ENCODE results near the gene AHSG. TPM values are rescaled to one million over a fixed set of nuclear protein-coding genes. Genes with fewer than 3 reads are reported as not detected.

AHSG gene
- total RNA-seq, 4 donors from 2014 or later = 0.36 TPM; not detected in 3

DNA sequence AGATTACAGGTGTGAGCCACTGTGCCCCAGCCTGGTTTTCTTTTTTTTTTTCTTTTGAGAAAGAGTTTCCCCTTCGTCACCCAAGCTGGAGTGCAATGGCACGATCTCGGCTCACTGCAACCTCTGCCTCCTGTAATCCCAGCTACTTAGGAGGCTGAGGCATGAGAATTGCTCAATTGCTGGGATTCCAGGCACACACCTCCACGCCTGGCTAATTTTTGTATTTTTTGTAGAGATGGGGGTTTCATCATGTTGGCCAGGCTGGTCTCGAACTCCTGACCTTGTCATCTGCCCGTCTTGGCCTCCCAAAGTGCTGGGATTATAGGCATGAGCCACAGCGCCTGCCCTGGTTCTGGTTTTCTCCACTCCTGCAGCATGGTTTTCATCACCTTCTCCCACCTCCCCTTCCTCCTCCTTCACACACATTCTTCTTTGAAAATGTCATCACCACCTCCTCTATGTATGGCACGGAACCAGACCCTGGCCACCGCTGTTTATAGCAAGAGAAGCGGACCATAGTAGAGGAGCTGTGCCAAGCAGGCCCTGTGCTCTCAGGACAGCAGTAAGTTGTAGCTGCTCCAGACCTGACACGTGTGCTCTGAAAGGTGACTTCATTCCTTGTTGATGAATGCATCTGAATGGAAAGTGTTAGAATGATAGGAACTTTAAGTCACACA is 14.6 kb upstream of the AHSG start:
- no peak overlapping the region for H3K4me3 ChIP-seq (ENCODE audit: low read depth, poor library complexity, severe bottlenecking)
- WGBS, 2 donors = 78 to 79% methylated on average over 11 of the region's 11 CpGs
- intact Hi-C loops (cut with DNase I; ENCODE audit: low total_unique reads) = no loop called here
- TF ChIP-seq POLR2A (IDR thresholded peaks at IDR 0.05) = no peak
- TF ChIP-seq, protein P1, sequence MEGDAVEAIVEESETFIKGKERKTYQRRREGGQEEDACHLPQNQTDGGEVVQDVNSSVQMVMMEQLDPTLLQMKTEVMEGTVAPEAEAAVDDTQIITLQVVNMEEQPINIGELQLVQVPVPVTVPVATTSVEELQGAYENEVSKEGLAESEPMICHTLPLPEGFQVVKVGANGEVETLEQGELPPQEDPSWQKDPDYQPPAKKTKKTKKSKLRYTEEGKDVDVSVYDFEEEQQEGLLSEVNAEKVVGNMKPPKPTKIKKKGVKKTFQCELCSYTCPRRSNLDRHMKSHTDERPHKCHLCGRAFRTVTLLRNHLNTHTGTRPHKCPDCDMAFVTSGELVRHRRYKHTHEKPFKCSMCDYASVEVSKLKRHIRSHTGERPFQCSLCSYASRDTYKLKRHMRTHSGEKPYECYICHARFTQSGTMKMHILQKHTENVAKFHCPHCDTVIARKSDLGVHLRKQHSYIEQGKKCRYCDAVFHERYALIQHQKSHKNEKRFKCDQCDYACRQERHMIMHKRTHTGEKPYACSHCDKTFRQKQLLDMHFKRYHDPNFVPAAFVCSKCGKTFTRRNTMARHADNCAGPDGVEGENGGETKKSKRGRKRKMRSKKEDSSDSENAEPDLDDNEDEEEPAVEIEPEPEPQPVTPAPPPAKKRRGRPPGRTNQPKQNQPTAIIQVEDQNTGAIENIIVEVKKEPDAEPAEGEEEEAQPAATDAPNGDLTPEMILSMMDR (IDR thresholded peaks at IDR 0.05) = no peak
- DNase-seq (ENCODE audit: low spot score in 2 of 2) = no peak

DNA sequence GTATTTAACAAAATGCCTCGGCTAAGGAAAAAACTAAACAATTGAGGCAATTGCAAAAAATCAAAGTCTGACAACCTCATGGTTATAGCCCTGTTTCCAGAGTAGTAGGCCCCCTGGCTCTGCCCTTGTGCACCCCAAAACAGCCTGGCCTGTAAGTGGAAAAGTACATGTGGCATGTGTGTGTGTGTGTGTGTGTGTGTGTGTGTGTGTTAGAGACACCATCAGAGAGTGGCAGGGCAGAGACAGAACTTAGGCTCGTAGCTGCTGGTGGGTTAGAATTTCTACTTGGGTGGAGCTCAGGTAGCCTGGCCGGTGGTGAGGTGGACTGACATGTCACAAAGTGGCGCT is 14.1 kb upstream of the AHSG start:
- no peak for TF ChIP-seq POLR2A (IDR thresholded peaks at IDR 0.05)
- TF ChIP-seq, protein P1 (IDR thresholded peaks at IDR 0.05) = no peak
- no peak overlapping the region for H3K4me3 ChIP-seq (ENCODE audit: low read depth, poor library complexity, severe bottlenecking)
- DNase-seq (ENCODE audit: low spot score in 2 of 2) = no peak
- WGBS, 2 donors = 82 to 84% methylated on average over 4 of the region's 4 CpGs
- intact Hi-C loops (cut with DNase I; ENCODE audit: low total_unique reads) = no loop called here

DNA sequence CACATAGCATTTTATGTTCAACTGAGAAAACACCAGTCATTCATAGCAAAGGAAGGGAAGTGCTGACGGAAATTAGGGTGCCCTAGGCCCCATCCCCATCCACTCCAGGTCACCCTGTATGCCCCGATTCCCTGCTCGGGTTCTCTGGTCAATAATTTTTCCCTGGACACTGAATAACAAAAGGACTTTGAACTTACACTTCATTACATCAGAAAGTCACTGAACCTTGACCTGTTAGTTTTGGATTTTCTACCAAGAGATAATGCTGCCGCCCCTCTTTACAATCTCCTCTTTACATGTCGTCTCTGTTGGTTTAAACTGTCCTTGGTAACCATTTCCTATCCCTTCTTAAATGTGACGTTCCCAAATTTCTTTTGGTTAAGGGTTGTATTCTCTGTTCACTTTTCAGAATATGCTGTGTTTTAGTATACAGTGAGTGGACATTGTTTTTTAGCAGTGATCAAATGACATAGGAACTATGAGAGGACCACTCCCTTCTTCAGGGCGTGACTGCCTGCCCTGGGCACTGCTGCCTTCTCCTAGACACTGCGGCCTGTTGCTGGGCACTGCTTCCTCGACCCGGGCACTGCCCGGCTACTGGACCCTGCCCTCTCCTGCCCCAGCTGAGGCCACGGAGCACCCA is 13.6 kb upstream of the AHSG start:
- 82 to 83% methylated on average over 12 of the region's 12 CpGs for WGBS, 2 donors
- no peak for DNase-seq (ENCODE audit: low spot score in 2 of 2)
- no peak overlapping the region for H3K4me3 ChIP-seq (ENCODE audit: low read depth, poor library complexity, severe bottlenecking)
- intact Hi-C loops (cut with DNase I; ENCODE audit: low total_unique reads) = no loop called here
- TF ChIP-seq POLR2A (IDR thresholded peaks at IDR 0.05) = no peak
- TF ChIP-seq, protein P1 (IDR thresholded peaks at IDR 0.05) = no peak

DNA sequence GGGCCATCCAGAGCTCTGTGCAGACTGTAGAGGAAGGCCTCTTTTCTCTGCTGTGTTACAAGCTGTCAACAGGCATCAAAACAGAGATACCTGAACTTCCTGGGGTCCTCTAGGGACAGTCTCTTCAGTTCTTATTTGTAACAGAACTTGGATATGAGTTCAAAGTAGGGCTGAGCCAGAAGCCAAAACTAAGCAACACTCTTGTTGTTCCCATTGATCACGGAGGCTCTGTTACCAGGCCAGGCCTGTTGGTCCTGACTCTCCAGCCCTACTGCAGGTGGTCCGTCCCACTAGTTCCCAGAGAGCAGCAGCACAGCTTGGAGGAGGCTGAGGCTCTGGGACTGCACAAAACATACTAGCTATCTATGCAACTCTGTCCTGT is 13.1 kb upstream of the AHSG start:
- no peak for DNase-seq (ENCODE audit: low spot score in 2 of 2)
- no peak for TF ChIP-seq POLR2A (IDR thresholded peaks at IDR 0.05)
- TF ChIP-seq, protein P1 (IDR thresholded peaks at IDR 0.05) = no peak
- intact Hi-C loops (cut with DNase I; ENCODE audit: low total_unique reads) = no loop called here
- WGBS, 2 donors = 86 to 100% methylated on average over 2 of the region's 2 CpGs
- H3K4me3 ChIP-seq (ENCODE audit: low read depth, poor library complexity, severe bottlenecking) = no peak overlapping the region

DNA sequence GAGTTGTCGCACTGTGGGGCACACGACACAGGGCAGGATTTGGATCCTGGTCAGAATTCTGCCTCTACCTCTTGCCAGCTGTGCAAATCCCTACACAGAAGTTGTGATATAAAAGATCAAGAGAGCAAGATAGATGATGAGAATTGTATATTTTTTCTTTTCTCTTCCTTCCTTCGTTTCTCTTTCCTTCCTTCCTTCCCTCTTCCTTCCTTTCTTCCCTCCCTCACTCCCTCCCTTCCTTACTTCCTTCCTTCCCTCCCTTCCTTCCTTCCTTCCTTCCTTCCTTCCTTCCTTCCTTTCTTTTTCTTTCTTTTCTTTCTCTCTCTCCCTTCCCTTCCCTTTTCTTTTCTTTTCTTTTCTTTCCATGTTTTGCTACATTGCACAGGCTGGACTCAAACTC is 12.0 kb upstream of the AHSG start:
- no peak overlapping the region for H3K4me3 ChIP-seq (ENCODE audit: low read depth, poor library complexity, severe bottlenecking)
- intact Hi-C loops (cut with DNase I; ENCODE audit: low total_unique reads) = no loop called here
- DNase-seq (ENCODE audit: low spot score in 2 of 2) = no peak
- 65 to 70% methylated on average over 3 of the region's 3 CpGs for WGBS, 2 donors
- no peak for TF ChIP-seq POLR2A (IDR thresholded peaks at IDR 0.05)
- TF ChIP-seq, protein P1 (IDR thresholded peaks at IDR 0.05) = no peak

DNA sequence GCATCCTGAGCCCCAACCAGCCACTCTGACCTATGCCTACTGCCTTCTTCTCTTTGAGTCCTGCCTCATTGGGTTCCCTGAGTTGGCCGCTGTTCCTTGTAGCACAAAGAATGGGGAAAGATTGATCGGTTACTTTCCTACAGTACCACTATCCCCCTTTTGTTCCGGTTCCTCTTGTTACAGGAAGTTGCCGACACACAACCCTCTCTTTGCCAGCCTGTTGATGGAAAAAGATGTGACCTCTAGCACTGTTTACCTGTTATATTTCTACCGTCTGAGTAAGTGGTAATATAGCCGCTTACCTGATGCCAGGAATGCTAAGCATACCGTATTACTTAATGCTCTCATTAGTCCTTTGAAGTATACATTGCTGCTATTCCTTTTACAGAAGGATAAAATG is 9.7 kb upstream of the AHSG start:
- WGBS, 2 donors = 79 to 84% methylated on average over 7 of the region's 7 CpGs
- no peak for TF ChIP-seq POLR2A (IDR thresholded peaks at IDR 0.05)
- TF ChIP-seq, protein P1 (IDR thresholded peaks at IDR 0.05) = no peak
- DNase-seq (ENCODE audit: low spot score in 2 of 2) = no peak
- no peak overlapping the region for H3K4me3 ChIP-seq (ENCODE audit: low read depth, poor library complexity, severe bottlenecking)
- intact Hi-C loops (cut with DNase I; ENCODE audit: low total_unique reads) = no loop called here
